Caco-2 (cell line): ENCODE results near the gene SKAP2. TPM values are rescaled to one million over a fixed set of nuclear protein-coding genes. Genes with fewer than 3 reads are reported as not detected.

Experiments used
- BruUV-seq: library from RNA; stranded (reverse); fragments of 400-500 nt; replicated peaks from 2 replicates; lab custom pipeline; 2021; lab: Mats Ljungman, UMichigan
- CTCF ChIA-PET: fragments of 300-600 bp; sonication (Branson Sonifier 250); formaldehyde crosslinking; loops from one replicate; lab custom pipeline; 2022; ENCODE audit warnings: antibody characterized with exemption; lab: Charles Lee
- POLR2A ChIA-PET: fragments of 300-600 bp; sonication (Branson Sonifier 250); formaldehyde crosslinking; loops from one replicate; lab custom pipeline; 2022; ENCODE audit warnings: antibody characterized with exemption; lab: Charles Lee
- DNase-seq, 2 experiments: peaks; one replicate each; pipeline versions ENCODE4 v3.0.0 to v3.0.0-alpha.2; 2020 to 2022
- H3K27me3 ChIP-seq: replicated peaks from 2 replicates; pipeline ENCODE4 v1.6.0; 2011; ENCODE audit warnings: low read length; ENCODE audit not compliant: control insufficient read depth, insufficient read depth
- H3K36me3 ChIP-seq: 2 replicates; pipeline ENCODE4 v1.5.1; 2011; ENCODE audit warnings: low read length; ENCODE audit not compliant: control insufficient read depth, insufficient read depth
- H3K4me1 ChIP-seq: fragments of 250-450 bp; sonication (Bioruptor Pico); 2 replicates; pipeline ENCODE4 v1.5.1; 2020; ENCODE audit warnings: mild to moderate bottlenecking
- H3K4me3 ChIP-seq: 2 replicates; pipeline ENCODE4 v1.5.1; 2011; ENCODE audit warnings: low read depth, mild to moderate bottlenecking, control low read depth, low read length
- H3K9me3 ChIP-seq: fragments of 250-450 bp; sonication (Bioruptor Pico); 2 replicates; pipeline ENCODE4 v1.5.1; 2020; ENCODE audit warnings: mild to moderate bottlenecking, moderate library complexity
- H3K27ac Mint-ChIP-seq: one replicate; pipeline ENCODE4 v1.8.0; 2022; ENCODE audit warnings: mixed read lengths; ENCODE audit not compliant: unreplicated experiment
- H3K27me3 Mint-ChIP-seq: one replicate; pipeline ENCODE4 v1.8.0; 2022; ENCODE audit warnings: mixed read lengths; ENCODE audit not compliant: insufficient read depth, unreplicated experiment
- H3K36me3 Mint-ChIP-seq: one replicate; pipeline ENCODE4 v1.8.0; 2022; ENCODE audit warnings: mild to moderate bottlenecking, mixed read lengths; ENCODE audit not compliant: insufficient read depth, unreplicated experiment
- H3K4me1 Mint-ChIP-seq: one replicate; pipeline ENCODE4 v1.8.0; 2022; ENCODE audit warnings: low read depth, mixed read lengths; ENCODE audit not compliant: unreplicated experiment
- H3K4me3 Mint-ChIP-seq: one replicate; pipeline ENCODE4 v1.8.0; 2022; ENCODE audit warnings: mild to moderate bottlenecking, moderate library complexity, mixed read lengths; ENCODE audit not compliant: unreplicated experiment
- H3K9me3 Mint-ChIP-seq: one replicate; pipeline ENCODE4 v1.8.0; 2022; ENCODE audit warnings: mixed read lengths; ENCODE audit not compliant: unreplicated experiment
- CTCF ChIP-seq, 2 experiments: fragments of 200-600 bp in 1 of 2; IDR thresholded peaks; 1 replicate in 1 of 2; 2 replicates in 1 of 2; pipeline versions ENCODE4 v1.5.1 to v1.8.0; 2011 to 2022; ENCODE audit warnings: antibody characterized with exemption in 1 of 2, control low read depth in 1 of 2, inconsistent platforms in 1 of 2, low read depth in 1 of 2, low read length in 1 of 2, mild to moderate bottlenecking in 1 of 2, moderate library complexity in 1 of 2; ENCODE audit not compliant: insufficient read depth in 1 of 2, severe bottlenecking in 1 of 2, unreplicated experiment in 1 of 2
- intact Hi-C: fragments of 100-400 bp; cut with micrococcal nuclease; formaldehyde crosslinking; loops from one replicate; pipeline ENCODE4 v1.10.0; 2022; ENCODE audit not compliant: unreplicated experiment
- total RNA-seq: library from RNA; stranded (reverse); gene quantifications from 2 replicates; pipeline ENCODE4 v1.2.3, GENCODE V29; 2022

Gene SKAP2
- total RNA-seq, 1 experiment from 2014 or later: 36.2 TPM

- Histone ChIP-seq H3K36me3 (no peaks in the 10 kb centered on the region), H3K27me3 (no peaks in the 10 kb centered on the region), H3K4me1 (no peaks in the 10 kb centered on the region), H3K4me3 (no peak overlapping the region), H3K9me3 (no peaks in the 10 kb centered on the region)
- Mint-ChIP-seq H3K27me3 (no peaks in the 10 kb centered on the region), H3K4me1 (no peaks in the 10 kb centered on the region), H3K27ac (no peak overlapping the region), H3K4me3 (no peak overlapping the region), H3K9me3 (no peaks in the 10 kb centered on the region), H3K36me3 (no peaks in the 10 kb centered on the region)
- intact Hi-C loops: no loop called here
- BruUV-seq: no TSS peak
- POLR2A ChIA-PET: no interaction called here
- CTCF ChIA-PET: no interaction called here
- TF ChIP-seq CTCF (IDR thresholded peaks at IDR 0.05; ENCODE audit: insufficient read depth in 1 of 2, low read depth in 1 of 2, low read length in 1 of 2, severe bottlenecking in 1 of 2, unreplicated experiment in 1 of 2): no peak
- DNase-seq: no peak
Observed at GRCh38 chr7:26912338-26912737, 47.9 kb upstream of the SKAP2 start.

GRCh38 chr7:26910221-26910620 lies 45.8 kb upstream of the SKAP2 start:
- Mint-ChIP-seq H3K4me1 (peaks cover 7% of the 10 kb centered on the region), H3K27me3 (no peaks in the 10 kb centered on the region), H3K27ac (no peak overlapping the region), H3K4me3 (no peak overlapping the region), H3K36me3 (no peaks in the 10 kb centered on the region), H3K9me3 (no peaks in the 10 kb centered on the region)
- DNase-seq: peak in 1 of 2 experiments; percentile 5
- no peaks in the 10 kb centered on the region for H3K4me1 ChIP-seq
- no peak for TF ChIP-seq CTCF (IDR thresholded peaks at IDR 0.05; ENCODE audit: insufficient read depth in 1 of 2, low read depth in 1 of 2, low read length in 1 of 2, severe bottlenecking in 1 of 2, unreplicated experiment in 1 of 2)
- BruUV-seq: no TSS peak
- ChIA-PET POLR2A (no interaction called here), CTCF (no interaction called here)
- no peak overlapping the region for H3K4me3 ChIP-seq
- intact Hi-C loops: no loop called here
- no peaks in the 10 kb centered on the region for H3K9me3 ChIP-seq
- H3K36me3 ChIP-seq: no peaks in the 10 kb centered on the region
- no peaks in the 10 kb centered on the region for H3K27me3 ChIP-seq

GRCh38 chr7:26900251-26900650 lies 35.9 kb upstream of the SKAP2 start:
- H3K27ac Mint-ChIP-seq: no peak overlapping the region
- no TSS peak for BruUV-seq
- peaks cover 2% of the 10 kb centered on the region for H3K27me3 Mint-ChIP-seq
- H3K9me3 Mint-ChIP-seq: no peaks in the 10 kb centered on the region
- Histone ChIP-seq H3K36me3 (no peaks in the 10 kb centered on the region), H3K27me3 (no peaks in the 10 kb centered on the region), H3K9me3 (no peaks in the 10 kb centered on the region), H3K4me3 (no peak overlapping the region), H3K4me1 (no peaks in the 10 kb centered on the region)
- intact Hi-C loops: no loop called here
- H3K4me1 Mint-ChIP-seq: no peaks in the 10 kb centered on the region
- no peak for TF ChIP-seq CTCF (IDR thresholded peaks at IDR 0.05; ENCODE audit: insufficient read depth in 1 of 2, low read depth in 1 of 2, low read length in 1 of 2, severe bottlenecking in 1 of 2, unreplicated experiment in 1 of 2)
- H3K36me3 Mint-ChIP-seq: no peaks in the 10 kb centered on the region
- DNase-seq: no peak
- ChIA-PET POLR2A (no interaction called here), CTCF (no interaction called here)
- no peak overlapping the region for H3K4me3 Mint-ChIP-seq
